Astrocyte (in vitro differentiated cells and primary cell): ENCODE results near the gene TMTC1. TPM values are rescaled to one million over a fixed set of nuclear protein-coding genes. Genes with fewer than 3 reads are reported as not detected.

ENCODE experiments used
- DNase-seq: peaks from one replicate; pipeline ENCODE4 v3.0.0-alpha.2; 2010; ENCODE audit warnings: low read depth
- FAIRE-seq: peaks from 2 replicates; lab custom pipeline; 2011; peaks lifted over from hg19 to GRCh38; lab: Jason Lieb, UNC
- H2AFZ ChIP-seq: 2 replicates; pipeline ENCODE4 v1.6.0; 2012; ENCODE audit warnings: low read depth, low read length, inconsistent platforms
- H3K27ac ChIP-seq: 2 replicates; pipeline ENCODE4 v1.5.1; 2011; ENCODE audit warnings: low read depth, low read length, inconsistent platforms
- H3K27me3 ChIP-seq: 2 replicates; pipeline ENCODE4 v1.6.0; 2011; ENCODE audit warnings: low read length, inconsistent platforms; ENCODE audit not compliant: insufficient read depth
- H3K36me3 ChIP-seq: 2 replicates; pipeline ENCODE4 v1.5.1; 2011; ENCODE audit warnings: low read length, inconsistent platforms; ENCODE audit not compliant: insufficient read depth
- H3K4me1 ChIP-seq: 2 replicates; pipeline ENCODE4 v1.5.1; 2011; ENCODE audit warnings: low read length, inconsistent platforms; ENCODE audit not compliant: insufficient read depth
- H3K4me2 ChIP-seq: 2 replicates; pipeline ENCODE4 v1.6.0; 2012; ENCODE audit warnings: low read length, inconsistent platforms
- H3K4me3 ChIP-seq: 2 replicates; pipeline ENCODE4 v1.5.1; 2011; ENCODE audit warnings: low read depth, mild to moderate bottlenecking, low read length, inconsistent platforms; ENCODE audit not compliant: insufficient read depth
- H3K79me2 ChIP-seq: 2 replicates; pipeline ENCODE4 v1.6.0; 2012; ENCODE audit warnings: mild to moderate bottlenecking, low read length, inconsistent platforms; ENCODE audit not compliant: insufficient read depth
- H3K9ac ChIP-seq: 2 replicates; pipeline ENCODE4 v1.6.0; 2012; ENCODE audit warnings: mild to moderate bottlenecking, low read length, inconsistent platforms
- H3K9me3 ChIP-seq: 2 replicates; pipeline ENCODE4 v1.5.1; 2012; ENCODE audit warnings: low read depth, mild to moderate bottlenecking, low read length, inconsistent platforms; ENCODE audit not compliant: insufficient read depth
- H4K20me1 ChIP-seq: 2 replicates; pipeline ENCODE4 v1.6.0; 2012; ENCODE audit warnings: low read length, inconsistent platforms; ENCODE audit not compliant: insufficient read depth
- H3K27ac Mint-ChIP-seq: one replicate; pipeline ENCODE4 v1.8.0; 2021; ENCODE audit warnings: mild to moderate bottlenecking, mixed read lengths; ENCODE audit not compliant: unreplicated experiment
- H3K27me3 Mint-ChIP-seq: one replicate; pipeline ENCODE4 v1.8.0; 2021; ENCODE audit warnings: low read depth, mixed read lengths; ENCODE audit not compliant: unreplicated experiment
- H3K36me3 Mint-ChIP-seq: one replicate; pipeline ENCODE4 v1.8.0; 2021; ENCODE audit warnings: low read depth, mixed read lengths; ENCODE audit not compliant: unreplicated experiment
- H3K4me1 Mint-ChIP-seq: one replicate; pipeline ENCODE4 v1.8.0; 2021; ENCODE audit warnings: low read depth, mixed read lengths; ENCODE audit not compliant: unreplicated experiment
- H3K4me3 Mint-ChIP-seq: one replicate; pipeline ENCODE4 v1.8.0; 2021; ENCODE audit warnings: mild to moderate bottlenecking, moderate library complexity, mixed read lengths; ENCODE audit not compliant: unreplicated experiment
- H3K9me3 Mint-ChIP-seq: one replicate; pipeline ENCODE4 v1.8.0; 2021; ENCODE audit warnings: mild to moderate bottlenecking, mixed read lengths; ENCODE audit not compliant: unreplicated experiment
- CTCF ChIP-seq: IDR thresholded peaks from 2 replicates; pipeline ENCODE4 v1.5.1; 2011; ENCODE audit warnings: low read depth, mild to moderate bottlenecking, inconsistent platforms, low read length, moderate library complexity; ENCODE audit not compliant: insufficient read depth
- EZH2 ChIP-seq: IDR thresholded peaks from 2 replicates; pipeline ENCODE4 v1.6.1; 2012; ENCODE audit warnings: mild to moderate bottlenecking, low read length, inconsistent platforms; ENCODE audit not compliant: insufficient read depth
- total RNA-seq: library from RNA; stranded (reverse); gene quantifications from 2 replicates; pipeline ENCODE4 v1.2.1, GENCODE V29; 2021

The TMTC1 gene
- total RNA-seq, 1 donor from 2014 or later, result 4.7 TPM

DNA sequence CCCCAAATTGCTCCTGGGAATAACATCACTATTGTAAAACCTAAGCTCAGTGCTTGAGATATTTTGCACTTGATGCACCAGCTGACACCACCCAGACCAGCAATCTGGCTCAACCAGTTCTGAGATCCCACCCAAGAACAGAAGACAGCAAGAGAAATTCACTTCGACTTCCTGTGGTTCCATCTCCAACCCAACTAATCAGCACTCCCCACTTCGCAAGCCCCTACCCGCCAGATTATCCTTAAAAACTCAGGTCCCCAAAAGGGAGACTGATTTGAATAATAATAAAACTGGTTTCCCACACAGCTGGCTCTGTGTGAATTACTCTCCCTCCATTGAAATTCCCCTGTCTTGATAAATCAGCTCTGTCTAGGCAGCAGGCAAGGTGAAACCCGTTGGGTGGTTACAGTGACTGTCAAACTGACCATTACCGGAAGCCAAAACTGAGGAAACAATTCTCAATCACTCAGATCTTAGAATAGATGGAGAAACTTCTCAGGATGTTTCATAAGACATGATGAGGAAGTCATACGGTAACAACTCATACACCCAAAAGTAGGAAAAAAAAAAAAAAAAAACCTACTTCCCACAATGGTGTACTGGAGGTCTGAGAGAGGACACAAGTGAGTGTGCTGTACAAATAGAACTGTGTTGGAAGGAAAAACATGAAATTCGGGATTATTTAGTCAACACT, 92.4 kb downstream of the TMTC1 start:
- H3K27ac ChIP-seq, result no peak overlapping the region

DNA sequence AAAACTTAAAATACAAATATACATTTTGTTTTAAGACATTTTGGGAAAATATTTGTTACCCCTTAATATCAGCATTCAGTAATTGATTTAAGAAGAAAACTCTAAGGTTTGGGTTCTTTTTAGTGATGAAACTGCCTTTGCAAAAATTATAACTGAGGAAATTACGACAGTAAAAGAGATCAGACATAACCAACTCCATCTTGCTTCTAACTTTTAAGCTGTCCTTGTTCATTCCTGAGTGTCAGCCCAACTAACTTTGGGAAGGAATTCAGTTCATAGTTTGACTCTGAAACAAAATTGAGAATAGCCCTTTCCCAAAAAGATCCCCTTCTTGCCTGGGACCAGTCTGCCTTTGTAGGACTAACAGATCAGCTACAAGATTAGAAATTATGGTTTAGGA, 93.0 kb downstream of the TMTC1 start:
- Histone ChIP-seq H4K20me1 (no peaks in the 10 kb centered on the region), H3K27ac (no peak overlapping the region), H3K9me3 (no peaks in the 10 kb centered on the region), H3K4me2 (no peak overlapping the region), H3K4me3 (no peak overlapping the region), H3K36me3 (no peaks in the 10 kb centered on the region), H3K27me3 (no peaks in the 10 kb centered on the region), H2AFZ (no peak overlapping the region), H3K9ac (no peak overlapping the region), H3K4me1 (no peaks in the 10 kb centered on the region), H3K79me2 (no peaks in the 10 kb centered on the region)
- Mint-ChIP-seq H3K9me3 (no peaks in the 10 kb centered on the region), H3K4me1 (peaks cover 1% of the 10 kb centered on the region), H3K36me3 (no peaks in the 10 kb centered on the region), H3K27ac (no peak overlapping the region), H3K27me3 (no peaks in the 10 kb centered on the region), H3K4me3 (no peak overlapping the region)
- DNase-seq, result no peak
- FAIRE-seq, result no peak
- no peak for TF ChIP-seq EZH2
- TF ChIP-seq CTCF, result no peak

More for the DNA sequence above, 92.4 kb downstream of the TMTC1 start:
- no peaks in the 10 kb centered on the region for H3K36me3 ChIP-seq
- H3K36me3 Mint-ChIP-seq, result no peaks in the 10 kb centered on the region
- no peaks in the 10 kb centered on the region for H3K4me1 ChIP-seq
- H3K9me3 Mint-ChIP-seq, result no peaks in the 10 kb centered on the region
- no peaks in the 10 kb centered on the region for H4K20me1 ChIP-seq
- H3K4me3 ChIP-seq, result no peak overlapping the region
- H3K4me2 ChIP-seq, result no peak overlapping the region
- FAIRE-seq (no peak), DNase-seq (no peak)
- no peaks in the 10 kb centered on the region for H3K27me3 ChIP-seq
- H2AFZ ChIP-seq, result no peak overlapping the region
- H3K79me2 ChIP-seq, result no peaks in the 10 kb centered on the region
- no peaks in the 10 kb centered on the region for H3K27me3 Mint-ChIP-seq
- no peak for TF ChIP-seq EZH2
- TF ChIP-seq CTCF, result no peak
- no peak overlapping the region for H3K9ac ChIP-seq
- H3K4me1 Mint-ChIP-seq, result peaks cover 1% of the 10 kb centered on the region
- H3K9me3 ChIP-seq, result no peaks in the 10 kb centered on the region
- no peak overlapping the region for H3K27ac Mint-ChIP-seq
- no peak overlapping the region for H3K4me3 Mint-ChIP-seq

GRCh38 chr12:29688914-29689313, 94.8 kb downstream of the TMTC1 start:
- H3K36me3 Mint-ChIP-seq, result no peaks in the 10 kb centered on the region
- Histone ChIP-seq H3K4me1 (no peaks in the 10 kb centered on the region), H4K20me1 (no peaks in the 10 kb centered on the region), H3K27me3 (no peaks in the 10 kb centered on the region), H3K79me2 (no peaks in the 10 kb centered on the region), H2AFZ (no peak overlapping the region), H3K9ac (no peak overlapping the region), H3K9me3 (no peaks in the 10 kb centered on the region), H3K4me2 (no peak overlapping the region), H3K4me3 (no peak overlapping the region), H3K27ac (no peak overlapping the region), H3K36me3 (no peaks in the 10 kb centered on the region)
- H3K9me3 Mint-ChIP-seq, result no peaks in the 10 kb centered on the region
- H3K4me3 Mint-ChIP-seq, result no peak overlapping the region
- H3K4me1 Mint-ChIP-seq, result peaks cover 1% of the 10 kb centered on the region
- H3K27me3 Mint-ChIP-seq, result no peaks in the 10 kb centered on the region
- DNase-seq, result no peak
- TF ChIP-seq EZH2 (no peak), CTCF (no peak)
- H3K27ac Mint-ChIP-seq, result no peak overlapping the region
- FAIRE-seq, result no peak
